NCI-H345 treated with DMSO at 0.1 percent for 48 hours (cell line): ENCODE measurements around the gene PARD6B.
"Not testable (repeated sequence)": the region's sequence is repeated elsewhere in the genome, so short reads cannot be mapped to it uniquely, and the experiment has no call there.

Experiments used
- DNase-seq: peaks from one replicate; lab custom pipeline; 2025; ENCODE audit not compliant: unreplicated experiment; lab: John Stamatoyannopoulos, UW

Gene PARD6B

DNA sequence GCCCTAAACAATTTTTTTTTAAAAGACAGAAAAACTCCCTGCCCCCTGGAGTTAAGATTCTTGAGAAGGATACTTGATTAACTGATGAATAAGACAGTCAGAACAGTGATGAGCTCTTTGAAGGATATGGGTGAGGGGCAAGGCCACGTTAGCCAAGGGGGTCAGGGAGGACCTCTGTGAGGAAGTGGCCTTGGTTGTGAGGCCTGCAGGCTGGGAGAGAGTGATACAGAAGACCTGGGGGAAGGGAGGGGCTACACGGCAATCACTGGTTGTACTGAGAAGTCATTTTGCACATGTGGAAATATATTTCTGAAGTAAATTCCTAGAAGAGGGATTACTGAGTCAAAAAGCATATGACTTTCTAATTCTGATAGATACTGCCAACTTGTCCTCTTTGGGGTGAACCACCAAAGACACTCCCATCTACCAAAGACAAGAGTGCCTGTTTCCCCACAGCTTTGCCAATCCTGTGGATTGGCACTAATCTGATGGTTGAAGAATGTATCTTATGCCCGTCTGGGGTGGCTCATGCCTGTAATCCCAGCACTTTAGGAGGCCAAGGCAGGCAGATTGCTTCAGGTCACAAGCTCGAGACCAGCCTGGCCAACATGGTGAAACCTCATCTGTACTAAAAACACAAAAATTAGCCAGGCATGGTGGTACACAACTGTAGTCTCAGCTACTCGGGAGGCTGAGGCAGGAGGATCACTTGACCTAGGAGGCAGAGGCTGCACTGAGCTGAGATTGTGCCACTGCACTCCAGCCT lies 41.2 kb downstream of the PARD6B start:
- no peak for DNase-seq

DNA sequence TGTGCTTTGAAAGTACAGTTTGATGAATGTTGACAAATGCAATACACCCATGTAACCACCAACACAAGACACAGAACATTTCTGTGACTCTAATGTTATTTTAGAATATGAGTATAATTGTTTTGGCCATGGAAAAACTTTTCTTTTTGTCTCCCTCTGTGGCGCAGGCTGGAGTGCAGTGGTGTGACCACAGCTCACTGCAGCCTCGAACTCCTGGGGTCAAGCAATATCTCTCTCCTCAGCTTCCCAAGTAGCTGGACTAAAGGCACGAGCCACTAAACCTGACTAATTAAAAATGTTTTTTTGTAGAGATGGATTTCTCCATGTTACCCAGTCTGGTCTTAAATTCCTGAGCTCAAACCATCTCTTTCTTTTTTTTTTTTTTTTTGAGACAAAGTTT lies 43.1 kb downstream of the PARD6B start:
- DNase-seq: no peak

DNA sequence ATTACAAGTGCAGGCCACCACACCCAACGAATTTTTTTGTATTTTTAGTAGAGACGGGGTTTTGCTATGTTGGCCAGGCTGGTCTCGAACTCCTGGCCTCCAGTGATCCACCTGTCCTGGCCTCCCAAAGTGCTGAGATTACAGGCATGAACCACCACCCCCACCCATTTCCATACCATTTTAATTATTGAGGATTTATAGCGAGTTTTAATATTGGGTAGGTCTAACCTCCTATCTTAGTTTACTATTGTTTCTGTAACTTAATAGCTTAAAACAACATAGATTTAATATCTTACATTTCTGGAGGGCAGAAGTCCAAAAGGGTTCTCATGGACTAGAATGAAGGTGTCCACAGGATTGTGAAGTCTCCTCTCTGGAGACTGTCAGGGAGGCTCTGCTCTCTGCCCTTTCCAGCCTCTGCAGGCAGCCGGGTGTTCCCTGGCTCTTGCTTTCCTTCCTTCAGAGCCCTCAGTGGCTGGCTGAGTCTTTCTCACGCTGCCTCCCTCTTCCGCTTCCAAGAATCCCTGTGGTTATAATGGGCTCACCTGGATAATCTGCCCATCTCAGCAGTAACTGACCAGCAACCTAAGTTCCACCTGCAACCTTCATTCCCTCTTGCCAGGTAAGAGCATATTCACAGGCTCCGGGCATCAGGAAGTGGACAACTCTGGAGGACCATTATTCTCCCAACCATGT lies 44.9 kb downstream of the PARD6B start:
- no peak for DNase-seq

DNA sequence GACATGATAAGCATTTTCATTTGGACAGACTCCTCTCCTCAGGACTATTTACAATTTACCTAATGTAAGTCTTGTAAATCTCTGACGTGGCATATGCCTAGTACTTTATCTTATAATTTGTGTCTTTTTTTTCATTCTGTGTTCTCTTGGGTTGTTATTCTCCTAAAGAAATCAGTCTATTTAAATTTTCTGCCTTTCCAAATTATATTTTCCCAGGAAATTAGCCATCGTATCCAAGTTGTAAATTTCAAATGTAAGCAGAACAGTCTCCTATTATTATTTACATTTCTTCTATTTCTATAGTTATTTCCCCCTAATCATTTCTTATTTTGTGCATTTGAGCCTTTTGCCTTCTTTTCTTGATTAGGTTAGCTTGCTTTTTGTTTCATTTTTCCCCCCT lies 46.0 kb downstream of the PARD6B start:
- no peak for DNase-seq

DNA sequence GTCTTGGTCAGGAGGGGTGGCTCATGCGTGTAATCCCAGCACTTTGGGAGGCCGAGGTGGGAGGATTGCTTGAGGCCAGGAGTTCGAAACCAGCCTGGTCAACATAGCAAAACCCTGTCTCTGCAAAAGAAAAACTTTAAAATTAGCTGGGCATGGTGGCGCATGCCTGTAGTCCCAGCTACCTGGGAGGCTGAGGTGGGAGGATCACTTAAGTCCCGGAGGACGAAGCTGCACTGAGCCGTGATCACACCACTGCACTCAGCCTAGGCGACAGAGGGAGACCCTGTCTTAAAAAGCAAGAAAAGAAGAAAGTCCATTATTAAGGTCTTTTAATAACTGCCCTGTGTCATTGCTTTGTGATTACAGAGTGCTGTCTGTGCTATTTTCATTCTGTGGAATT lies 47.6 kb downstream of the PARD6B start:
- DNase-seq: not testable (repeated sequence)

DNA sequence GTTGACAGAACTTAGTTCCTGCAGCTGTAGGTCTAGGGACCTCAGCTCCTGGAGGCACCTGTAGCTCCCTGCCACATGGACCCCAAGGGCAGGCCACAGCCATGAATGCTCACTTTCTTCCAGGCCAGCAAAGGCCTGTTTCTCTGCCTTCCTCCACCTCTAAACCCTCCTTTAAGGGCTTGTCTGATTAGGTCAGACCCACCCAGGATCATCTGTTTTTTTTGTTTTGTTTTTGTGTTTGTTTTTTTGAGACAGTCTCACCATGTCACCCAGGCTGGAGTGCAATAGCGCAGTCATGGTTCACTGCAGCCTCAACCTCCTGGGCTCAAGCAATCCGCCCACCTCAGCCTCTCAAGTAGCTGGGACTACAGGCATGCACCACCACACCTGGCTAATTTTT lies 52.0 kb downstream of the PARD6B start:
- no peak for DNase-seq

DNA sequence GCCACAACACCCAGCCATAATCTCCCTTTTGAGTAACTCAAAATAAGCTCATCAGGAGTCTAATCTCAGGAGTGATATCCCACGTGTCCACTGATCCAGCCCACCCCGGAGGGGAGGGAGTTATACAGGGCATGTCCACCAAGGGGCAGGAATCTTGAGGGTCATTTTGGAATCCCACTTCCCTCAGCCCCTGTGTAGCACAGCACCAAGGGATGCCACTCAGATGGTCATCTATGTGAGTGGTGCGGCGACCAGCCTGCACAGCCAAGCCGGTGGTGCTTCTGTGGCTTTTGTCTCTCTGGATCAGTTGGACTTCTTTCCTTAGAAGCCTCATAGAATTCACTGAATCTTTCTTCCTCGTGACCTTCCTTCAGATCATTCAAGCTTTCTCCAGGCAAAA lies 52.5 kb downstream of the PARD6B start:
- DNase-seq: no peak

DNA sequence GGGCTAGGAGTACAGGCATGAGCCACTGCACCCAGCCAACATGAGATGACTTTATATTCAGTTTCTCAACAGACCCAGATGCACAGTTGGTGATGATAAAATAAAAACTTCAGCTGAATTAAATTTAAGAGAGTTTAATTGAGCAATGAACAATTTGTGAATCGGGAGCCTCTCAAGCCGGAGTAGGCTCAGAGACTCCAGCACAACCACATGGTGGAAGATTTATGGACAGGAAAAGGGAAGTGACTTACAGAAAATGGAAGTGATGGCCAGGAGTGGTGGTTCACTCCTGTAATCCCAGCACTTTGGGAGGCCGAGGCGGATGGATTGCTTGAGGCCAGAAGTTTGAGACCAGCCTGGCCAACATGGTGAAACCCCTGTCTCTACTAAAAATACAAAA lies 53.1 kb downstream of the PARD6B start:
- no peak for DNase-seq

DNA sequence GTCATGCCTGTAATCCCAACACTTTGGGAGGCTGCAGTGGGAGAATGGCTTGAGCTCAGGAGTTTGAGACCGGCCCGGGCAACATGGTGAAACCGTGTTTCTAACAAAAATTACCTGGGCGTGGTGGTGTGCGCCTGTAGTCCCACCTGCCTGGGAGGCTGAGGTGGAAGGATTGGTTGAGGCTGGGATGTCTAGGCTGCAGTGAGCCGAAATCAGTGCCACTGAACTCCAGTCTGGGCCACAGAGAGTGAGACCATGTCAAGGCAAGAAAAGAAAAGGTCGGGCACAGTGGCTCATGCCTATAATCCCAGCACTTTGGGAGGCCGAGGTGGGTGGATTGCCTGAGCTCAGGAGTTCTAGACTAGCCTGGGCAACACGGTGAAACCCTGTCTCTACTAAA lies 55.3 kb downstream of the PARD6B start:
- DNase-seq: no peak

DNA sequence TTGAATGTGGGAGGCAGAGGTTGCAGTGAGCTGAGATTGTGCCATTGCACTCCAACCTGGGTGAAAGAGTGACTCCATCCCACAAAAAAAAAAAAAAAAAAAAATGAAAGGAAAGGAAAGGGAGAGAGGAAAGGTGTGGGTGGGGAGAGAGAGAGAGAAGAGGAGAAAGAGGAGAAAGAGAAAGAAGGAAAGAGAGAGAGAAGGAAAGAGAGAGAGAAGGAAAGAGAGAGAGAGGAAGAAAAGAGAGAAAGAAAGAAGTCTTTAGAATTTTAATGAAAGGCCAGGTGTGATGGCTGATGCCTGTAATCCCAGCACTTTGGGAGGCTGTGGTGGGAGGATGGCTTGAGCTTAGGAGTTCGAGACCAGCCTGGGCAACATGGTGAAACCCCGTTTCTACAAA lies 55.8 kb downstream of the PARD6B start:
- DNase-seq: no peak

DNA sequence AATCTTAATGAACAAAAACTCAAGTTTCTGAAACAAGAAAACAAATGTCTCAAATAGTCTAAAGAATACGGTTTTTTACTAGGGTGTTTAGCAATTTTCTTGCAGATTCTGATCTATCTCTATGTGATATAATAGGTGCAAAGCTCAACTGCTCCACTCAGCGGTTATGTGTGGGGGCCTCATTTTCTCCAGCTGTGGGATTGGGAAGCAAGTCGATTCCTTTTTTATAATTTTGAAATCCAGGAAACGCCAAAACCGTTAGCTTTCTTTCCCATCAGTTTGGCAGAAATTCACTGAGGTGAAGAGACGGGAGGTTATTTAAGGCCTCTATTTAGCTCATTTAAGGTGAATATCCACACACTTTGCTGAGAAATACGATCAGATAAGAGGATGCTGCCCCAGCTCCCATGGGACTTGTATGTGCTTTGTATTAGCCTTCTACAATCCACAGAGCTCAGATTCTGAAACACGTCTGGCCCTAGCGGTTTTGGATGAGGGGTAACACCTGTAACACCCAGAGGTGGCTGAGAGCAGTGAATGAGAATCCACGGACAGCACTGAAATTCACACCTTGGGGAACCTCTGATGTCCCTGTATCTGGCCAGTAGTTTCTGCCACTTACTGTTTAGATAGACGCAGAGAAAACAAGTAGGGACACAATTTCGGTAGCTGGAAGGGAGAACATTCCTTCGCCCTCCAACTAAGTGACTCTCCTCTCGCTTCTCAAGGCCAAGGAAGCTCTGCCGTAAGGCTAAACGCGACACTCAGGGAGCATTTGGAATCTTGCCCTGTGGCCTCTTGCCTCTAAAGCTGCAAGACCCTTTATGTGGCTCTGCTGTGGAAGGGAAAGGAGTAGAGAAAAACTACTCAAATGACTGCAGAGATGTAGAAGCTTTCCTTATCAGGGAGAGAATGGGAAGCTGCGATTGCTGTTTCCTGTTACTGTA lies 56.9 kb downstream of the PARD6B start:
- no peak for DNase-seq

DNA sequence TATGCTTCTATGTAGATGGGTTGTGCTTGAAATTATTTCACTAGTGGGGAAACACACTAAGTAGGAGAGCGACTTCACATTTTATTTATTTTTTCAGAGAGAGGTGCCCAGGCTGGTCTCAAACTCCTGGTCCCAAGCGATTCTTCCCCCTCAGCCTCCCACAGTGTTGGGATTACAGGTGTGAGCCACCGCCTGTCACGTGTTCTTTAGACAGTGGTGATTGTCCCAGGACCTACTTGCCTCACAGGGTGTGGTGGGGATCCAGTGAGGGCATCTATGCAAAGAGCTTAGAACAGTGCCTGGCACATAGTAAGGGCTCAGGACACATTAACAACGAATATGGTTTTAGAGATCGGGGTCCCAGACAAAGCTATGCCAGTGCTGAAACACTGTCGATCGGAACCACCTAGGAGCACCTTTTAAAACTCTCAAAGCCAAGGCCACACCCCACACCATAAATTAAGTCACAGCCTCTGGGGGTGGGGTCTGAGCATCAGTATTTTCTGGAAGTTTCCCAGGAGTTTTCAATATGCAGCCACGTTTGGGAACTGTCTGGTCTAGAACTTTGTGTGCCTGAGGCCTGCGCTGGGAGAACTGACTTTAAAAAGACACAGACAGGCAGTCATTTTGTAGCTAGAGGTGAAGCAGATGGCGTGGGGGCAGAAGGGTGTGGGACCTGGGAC lies 58.7 kb downstream of the PARD6B start:
- no peak for DNase-seq

DNA sequence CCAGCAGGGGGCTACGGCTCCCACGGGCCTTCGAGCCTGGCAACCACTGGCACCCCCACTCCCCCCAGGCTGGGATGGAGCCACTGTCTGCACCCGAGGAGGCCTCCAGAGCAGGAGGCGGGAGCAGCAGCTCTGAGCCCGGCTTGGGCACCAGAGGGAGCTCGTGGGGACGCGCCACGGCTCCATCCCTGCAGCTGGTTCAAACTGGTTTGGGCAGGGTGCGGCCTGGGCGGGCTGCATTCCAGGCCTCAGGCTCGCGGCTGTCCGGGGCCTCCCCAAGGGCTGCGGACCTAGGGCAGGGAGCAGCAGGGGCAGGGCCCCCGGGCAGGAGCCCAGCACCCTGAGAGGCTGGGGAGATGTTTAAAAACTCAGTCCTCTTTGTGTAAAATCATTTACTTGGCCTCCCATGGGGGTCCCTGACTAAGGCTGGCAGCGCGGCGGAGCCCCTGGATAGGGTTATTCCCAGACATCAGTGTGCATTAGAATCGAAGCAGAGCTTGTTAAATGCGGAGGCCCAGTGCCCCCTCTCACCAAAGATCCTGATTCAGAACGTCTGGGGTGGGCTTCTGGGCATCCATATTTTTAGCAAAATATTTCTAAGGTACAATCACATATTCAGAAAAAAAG lies 59.4 kb downstream of the PARD6B start:
- peak; percentile 85 for DNase-seq

DNA sequence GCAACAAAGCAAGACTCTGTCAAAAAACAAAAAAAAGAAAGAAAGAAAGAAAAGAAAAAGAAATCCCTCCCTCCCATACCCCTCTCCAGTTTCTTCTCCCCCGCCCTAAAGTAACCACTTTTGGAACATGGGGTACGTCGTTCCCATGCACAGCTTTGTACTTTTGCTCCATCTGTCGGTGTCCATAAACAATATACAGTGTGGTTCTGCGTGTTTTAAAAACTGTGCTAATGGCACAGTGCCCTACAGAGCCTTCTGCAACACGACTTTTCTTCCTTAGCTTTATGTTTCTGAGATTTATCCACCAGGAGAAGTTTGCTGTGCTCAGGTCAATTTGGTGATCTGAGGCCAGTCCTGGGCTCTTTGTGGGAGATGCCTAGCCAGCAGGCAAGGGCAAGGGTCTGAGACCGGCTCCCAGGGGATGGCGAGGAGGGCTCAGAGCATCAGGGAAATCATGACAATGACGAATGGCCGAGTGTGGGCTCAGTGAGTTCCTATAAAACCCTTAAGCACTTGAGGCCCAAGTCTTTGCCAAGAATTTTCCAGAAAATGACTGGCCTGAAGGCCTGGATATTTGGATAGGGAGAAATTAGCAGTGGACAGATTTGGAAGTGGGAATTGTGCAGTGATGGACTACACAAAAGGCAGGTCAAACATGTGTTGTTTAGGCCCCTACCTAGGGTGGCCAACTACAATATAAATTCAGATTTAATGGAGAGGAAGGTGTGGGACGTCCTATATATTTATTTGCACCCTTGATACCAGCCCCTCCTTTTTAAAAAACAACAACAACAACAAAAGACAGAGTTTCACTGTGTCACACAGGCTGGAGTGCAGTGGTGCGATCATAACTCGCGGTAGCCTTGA lies 61.6 kb downstream of the PARD6B start:
- DNase-seq: no peak

DNA sequence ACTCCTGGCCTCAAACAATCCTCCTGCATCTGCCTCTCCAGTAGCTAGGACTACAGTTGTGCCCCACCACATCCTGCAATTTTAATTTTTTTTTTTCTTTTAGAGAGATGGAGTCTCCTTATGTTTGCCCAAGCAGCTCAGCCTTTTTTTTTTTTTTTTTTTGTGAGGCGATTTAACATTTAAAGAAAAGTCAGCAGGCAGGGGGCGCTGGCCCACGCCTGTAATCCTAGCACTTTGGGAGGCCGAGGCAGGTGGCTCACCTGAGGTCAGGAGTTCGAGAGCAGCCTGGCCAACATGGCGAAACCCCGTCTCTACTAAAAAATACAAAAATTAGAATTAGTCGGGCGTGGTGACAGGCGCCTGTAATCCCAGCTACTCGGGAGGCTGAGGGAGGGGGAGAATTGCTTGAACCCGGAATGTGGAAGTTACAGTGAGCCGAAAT lies 62.2 kb downstream of the PARD6B start:
- not testable (repeated sequence) for DNase-seq

DNA sequence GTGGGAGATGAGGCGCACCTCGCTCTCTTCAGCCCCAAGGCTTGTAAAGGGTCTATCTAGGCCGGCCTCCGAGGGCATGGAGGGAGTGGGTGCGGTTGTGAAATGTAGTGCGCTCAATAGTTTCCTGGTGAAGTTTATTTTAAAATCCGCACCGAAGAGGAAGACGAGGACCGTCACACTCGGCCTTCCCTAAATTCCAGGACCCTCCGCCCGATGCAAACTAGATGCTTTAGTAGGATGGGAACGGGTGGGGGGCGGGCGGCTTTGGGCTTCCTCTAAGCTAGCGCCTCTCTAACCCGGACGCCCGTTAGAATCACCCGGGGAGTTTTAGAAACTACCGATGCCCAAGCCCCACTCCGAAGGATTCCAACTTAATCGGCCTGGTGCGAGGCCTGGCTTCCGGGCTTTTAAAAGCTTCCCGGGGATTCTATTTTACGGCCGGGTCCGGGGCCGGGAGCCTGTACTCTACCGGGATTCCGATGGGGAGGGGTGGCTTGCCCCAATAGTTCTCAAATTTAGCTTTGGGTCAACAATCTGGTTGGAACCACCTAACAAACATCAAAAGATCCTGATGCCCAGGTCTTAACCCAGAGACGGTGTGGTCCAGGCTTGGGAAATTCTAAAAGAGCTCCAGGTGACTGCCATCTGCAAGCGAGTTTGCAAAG lies 62.9 kb downstream of the PARD6B start:
- no peak for DNase-seq

DNA sequence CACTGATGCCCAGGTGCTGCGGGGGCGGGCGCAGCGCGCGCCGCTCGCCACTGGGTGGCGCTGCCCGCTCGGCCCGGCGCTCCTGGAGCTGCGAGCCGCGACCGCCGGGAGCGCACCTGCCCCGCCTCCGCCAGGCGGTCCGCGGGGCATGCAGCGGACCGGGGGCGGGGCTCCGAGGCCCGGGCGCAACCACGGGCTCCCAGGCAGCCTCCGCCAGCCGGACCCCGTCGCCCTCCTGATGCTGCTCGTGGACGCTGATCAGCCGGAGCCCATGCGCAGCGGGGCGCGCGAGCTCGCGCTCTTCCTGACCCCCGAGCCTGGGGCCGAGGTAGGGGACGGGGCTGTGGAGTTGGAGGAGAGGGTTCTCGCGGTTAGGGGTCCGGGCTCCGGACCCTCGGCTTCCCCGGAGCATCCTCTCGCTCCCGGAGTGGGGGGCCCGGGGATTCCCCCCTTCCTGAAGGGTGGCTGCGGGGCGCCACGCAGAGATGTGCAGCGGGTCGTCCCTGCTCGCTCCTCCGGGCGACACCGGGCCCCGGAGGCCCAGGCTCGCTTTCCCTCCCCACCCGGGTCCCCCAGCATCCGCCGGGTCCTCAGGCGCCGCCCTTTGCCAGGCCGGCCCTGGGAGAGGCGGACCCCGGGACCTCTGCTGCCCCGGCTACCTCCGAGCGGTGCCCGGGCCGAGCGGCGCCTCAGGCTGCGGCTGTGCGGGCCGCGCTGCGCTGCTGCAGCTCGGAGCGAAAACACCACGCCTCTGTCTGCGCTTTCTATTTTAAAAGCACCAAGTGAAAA lies 63.7 kb downstream of the PARD6B start, which contains the start of gene BCAS4:
Gene BCAS4, plus strand, starts transcription at position 216 of the 789 bp plus-strand sequence. Its CDS starts 23 bp downstream, at position 239.
- peak; percentile 83 for DNase-seq

DNA sequence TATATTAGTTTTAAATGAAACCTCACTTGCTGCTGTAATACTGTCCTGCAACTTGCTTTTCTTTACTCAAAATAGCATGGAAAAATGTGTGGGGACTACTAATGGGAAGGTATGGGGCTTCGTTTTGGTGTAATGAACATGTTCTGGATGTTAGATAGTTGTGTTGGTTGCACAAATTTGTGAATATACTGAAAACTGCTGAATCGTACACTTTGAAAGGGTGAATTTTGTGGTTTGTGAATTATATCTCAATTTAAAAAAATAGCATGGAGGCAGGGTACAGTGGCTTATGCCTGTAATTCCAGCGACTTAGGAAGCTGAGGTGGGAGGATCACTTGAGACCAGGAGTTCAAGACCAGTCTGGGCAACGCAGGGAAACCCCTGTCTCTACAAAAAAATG lies 65.8 kb downstream of the PARD6B start:
- DNase-seq: no peak
